HUES48 (cell line): Measurements from ENCODE around the gene TROAP.
A peak's percentile ranks its signal among the peaks of the same experiment; 100 is the strongest.

Experiments used
- H3K27ac ChIP-seq: one replicate; pipeline ENCODE4 v1.7.0; 2013; ENCODE audit warnings: low read depth, low read length, inconsistent platforms
- H3K27me3 ChIP-seq: 2 replicates; pipeline ENCODE4 v1.6.1; 2013; ENCODE audit warnings: mild to moderate bottlenecking, low read length; ENCODE audit not compliant: control insufficient read depth, insufficient read depth
- H3K36me3 ChIP-seq: 2 replicates; pipeline ENCODE4 v1.6.1; 2013; ENCODE audit warnings: low read length; ENCODE audit not compliant: control insufficient read depth, insufficient read depth
- H3K4me1 ChIP-seq: 2 replicates; pipeline ENCODE4 v1.6.1; 2013; ENCODE audit warnings: mild to moderate bottlenecking, low read length; ENCODE audit not compliant: control insufficient read depth, insufficient read depth
- H3K4me3 ChIP-seq: 2 replicates; pipeline ENCODE4 v1.5.1; 2013; ENCODE audit warnings: mild to moderate bottlenecking, low read depth, low read length
- H3K9ac ChIP-seq: 2 replicates; pipeline ENCODE4 v1.6.1; 2013; ENCODE audit warnings: mild to moderate bottlenecking, low read depth, low read length, moderate library complexity
- H3K9me3 ChIP-seq: 2 replicates; pipeline ENCODE4 v1.6.1; 2013; ENCODE audit warnings: low read length; ENCODE audit not compliant: control insufficient read depth, insufficient read depth

Gene TROAP

DNA sequence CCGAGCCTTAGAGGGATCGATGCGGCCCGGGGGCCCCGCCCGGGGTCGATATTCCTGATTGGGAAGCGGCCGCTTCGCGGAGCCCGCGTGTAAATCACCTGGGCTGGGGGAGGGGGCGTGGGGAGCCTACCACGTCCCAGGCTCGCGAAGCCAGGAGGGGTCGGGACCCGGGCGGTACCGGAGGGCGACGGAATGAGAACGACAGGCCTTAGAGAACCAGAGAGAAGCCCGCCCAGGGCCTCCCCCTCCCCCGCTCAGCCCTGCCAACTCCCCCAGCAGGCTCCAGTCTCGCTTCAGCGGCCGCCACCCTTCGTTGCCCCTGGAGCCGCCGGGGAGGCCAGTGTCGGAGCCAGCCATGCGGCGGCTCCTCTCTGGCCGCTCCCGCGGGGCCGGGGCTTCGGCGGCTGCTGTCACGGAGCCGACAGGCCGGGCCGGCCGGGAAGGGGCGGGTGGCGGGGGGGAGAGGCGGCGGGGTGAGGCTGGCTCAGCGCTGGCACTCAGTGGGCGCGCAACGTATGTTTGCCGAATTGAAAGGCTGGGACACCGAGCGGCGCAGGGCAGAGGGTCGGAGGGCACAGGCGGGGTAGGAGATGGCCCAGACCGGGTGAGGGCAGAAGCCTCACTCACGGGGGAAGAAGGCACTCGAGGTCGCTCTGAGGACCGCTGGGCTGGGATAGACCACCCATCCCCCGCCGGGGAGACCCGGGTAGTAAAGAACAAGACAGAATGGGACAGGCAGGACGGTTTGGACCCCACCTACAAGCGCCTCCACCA is 22.2 kb downstream of the TROAP start:
- peaks cover 32% of the 10 kb centered on the region for H3K4me1 ChIP-seq
- no peak overlapping the region for H3K9ac ChIP-seq
- no peak overlapping the region for H3K27ac ChIP-seq
- peak overlapping the region; percentile 50; the same call in 1 of the 2 replicates for H3K4me3 ChIP-seq
- no peaks in the 10 kb centered on the region for H3K9me3 ChIP-seq
- H3K36me3 ChIP-seq: no peaks in the 10 kb centered on the region
- peaks cover 95% of the 10 kb centered on the region for H3K27me3 ChIP-seq

DNA sequence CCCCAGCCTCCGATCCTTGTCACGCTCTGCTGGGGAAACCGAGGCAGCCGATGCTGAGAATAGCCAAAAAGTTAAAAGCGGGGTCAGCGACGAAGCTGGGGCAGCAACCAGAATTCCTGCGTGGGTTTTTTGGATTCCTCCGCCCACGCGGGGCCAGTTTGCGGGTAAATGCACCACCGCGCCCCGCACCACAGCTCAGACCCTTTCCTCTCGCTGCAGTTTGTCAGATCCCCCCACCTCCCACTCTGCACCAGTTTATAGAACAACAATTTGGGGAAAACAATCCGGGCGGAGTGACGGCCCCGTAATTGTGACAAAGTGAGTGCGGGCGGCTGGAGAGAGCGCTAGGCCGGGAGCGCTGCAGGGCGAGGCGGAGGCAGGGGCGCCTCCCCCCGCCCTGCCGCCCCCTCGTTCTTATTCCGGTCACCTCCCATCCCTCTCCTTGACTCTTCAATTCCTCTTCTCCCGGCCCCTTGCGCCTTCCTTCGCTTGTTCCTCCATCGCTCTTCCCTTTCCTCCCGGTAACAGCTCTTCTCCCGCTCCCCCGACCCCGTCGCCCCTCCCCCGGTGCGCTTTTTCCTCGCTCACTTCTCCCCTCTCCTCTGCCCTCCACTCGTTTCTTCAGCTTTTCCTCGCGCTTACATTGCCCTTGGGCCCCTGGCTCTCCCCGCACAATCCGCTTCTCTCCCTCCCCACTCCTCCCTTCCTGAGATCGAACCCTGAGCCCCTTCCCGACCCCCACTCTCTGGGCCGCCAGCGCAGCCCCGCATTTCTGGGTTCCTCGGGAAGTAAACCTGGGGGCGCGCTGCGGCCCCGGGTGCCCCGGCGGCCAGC is 23.0 kb downstream of the TROAP start:
- no peaks in the 10 kb centered on the region for H3K9me3 ChIP-seq
- H3K4me1 ChIP-seq: peaks cover 25% of the 10 kb centered on the region
- no peak overlapping the region for H3K27ac ChIP-seq
- H3K27me3 ChIP-seq: peaks cover 87% of the 10 kb centered on the region
- no peaks in the 10 kb centered on the region for H3K36me3 ChIP-seq
- peak overlapping the region; percentile 50 for H3K4me3 ChIP-seq
- H3K9ac ChIP-seq: no peak overlapping the region

DNA sequence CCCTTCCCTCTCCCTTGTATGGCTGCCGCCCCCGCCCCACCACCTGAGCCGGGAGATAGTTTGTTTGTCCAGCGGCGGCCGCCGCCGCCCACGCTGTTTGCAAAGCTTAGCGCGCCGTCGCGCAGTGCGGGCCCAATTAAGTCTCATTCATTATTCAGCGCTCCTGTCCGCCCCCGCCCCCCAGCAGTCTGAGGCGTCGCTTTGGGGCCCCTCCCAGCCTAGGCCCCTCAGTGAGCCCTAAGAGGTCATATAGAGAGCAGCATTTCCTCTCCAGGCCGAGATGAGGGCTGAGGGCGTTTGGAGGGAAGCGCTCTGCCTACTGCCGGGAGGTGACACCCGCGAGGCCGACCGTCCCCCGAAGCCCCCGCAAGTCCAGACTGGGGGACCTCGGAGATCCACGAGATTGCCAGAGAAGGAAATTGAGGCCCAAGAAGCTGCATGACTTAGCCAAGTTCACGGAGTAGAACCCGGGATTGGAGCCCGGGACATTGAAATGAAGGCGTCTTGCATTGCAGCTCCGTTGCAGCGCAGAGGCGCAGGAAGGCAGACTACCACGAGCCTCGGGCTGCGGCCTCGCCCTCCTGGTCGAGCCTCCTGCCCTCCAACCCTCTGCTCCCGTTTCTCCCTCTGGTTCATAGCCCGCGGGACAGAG is 23.7 kb downstream of the TROAP start, which contains the start of gene DNAJC22:
TSS of gene DNAJC22 (plus strand) at position 230 of the 652 bp plus-strand sequence. CDS start 1,985 bp downstream, outside the sequence.
- Histone ChIP-seq H3K27me3 (peaks cover 80% of the 10 kb centered on the region), H3K9ac (no peak within 1 kb of the TSS), H3K4me1 (peaks cover 18% of the 10 kb centered on the region)

DNA sequence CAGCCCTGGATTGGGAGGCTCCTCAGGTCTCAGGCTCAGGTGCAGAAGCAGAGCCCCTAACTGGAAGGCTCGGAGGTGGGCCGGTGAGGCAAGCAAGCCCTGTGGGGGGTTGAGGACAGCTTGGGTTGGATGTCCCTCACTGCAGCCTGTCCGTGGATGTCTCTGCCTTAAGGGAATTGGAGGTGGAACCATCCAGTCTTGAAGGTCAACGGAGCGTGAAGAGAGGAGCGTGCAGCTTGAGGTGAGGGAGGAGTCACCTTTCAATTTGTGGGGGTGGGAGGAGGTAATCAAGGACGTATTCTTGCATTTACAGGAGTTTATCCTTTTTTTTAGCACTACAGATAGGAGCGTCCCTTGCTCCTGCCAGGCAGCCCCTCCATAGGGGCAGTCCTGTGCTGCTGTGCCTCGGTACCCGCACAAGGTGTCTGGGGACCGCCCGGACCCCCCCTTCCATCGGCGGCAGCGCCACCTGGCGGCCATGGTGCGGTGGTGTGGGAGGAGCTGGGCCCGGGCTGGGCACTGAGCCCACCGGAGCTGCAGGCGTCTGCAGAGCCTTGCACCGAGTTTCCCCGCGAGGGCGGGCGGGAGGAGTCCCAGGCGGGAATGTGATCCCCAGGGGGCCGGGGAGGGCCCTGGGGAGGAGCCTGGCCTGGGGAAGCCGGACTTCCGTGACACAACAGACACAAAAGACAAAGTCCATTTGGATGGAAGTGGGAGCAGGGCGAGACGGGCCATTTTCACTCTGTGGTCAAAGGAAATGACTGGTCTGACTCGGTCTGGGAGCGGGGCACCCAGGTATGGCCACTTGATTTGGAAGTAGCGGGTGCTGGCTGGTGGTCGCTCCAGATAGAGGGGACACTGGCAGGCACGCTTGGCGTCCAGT is 24.5 kb downstream of the TROAP start:
- H3K9ac ChIP-seq: no peak overlapping the region
- H3K27me3 ChIP-seq: peaks cover 73% of the 10 kb centered on the region
- peak overlapping the region; percentile 50 for H3K4me3 ChIP-seq
- no peak overlapping the region for H3K27ac ChIP-seq
- no peaks in the 10 kb centered on the region for H3K36me3 ChIP-seq
- peaks cover 18% of the 10 kb centered on the region for H3K4me1 ChIP-seq
- no peaks in the 10 kb centered on the region for H3K9me3 ChIP-seq

More for the DNA sequence above, 23.7 kb downstream of the TROAP start, which contains the start of gene DNAJC22:
- Histone ChIP-seq H3K27ac (no peak within 1 kb of the TSS), H3K9me3 (no peaks in the 10 kb centered on the region), H3K36me3 (no peaks in the 10 kb centered on the region), H3K4me3 (peak within 1 kb of the TSS; percentile 50)

DNA sequence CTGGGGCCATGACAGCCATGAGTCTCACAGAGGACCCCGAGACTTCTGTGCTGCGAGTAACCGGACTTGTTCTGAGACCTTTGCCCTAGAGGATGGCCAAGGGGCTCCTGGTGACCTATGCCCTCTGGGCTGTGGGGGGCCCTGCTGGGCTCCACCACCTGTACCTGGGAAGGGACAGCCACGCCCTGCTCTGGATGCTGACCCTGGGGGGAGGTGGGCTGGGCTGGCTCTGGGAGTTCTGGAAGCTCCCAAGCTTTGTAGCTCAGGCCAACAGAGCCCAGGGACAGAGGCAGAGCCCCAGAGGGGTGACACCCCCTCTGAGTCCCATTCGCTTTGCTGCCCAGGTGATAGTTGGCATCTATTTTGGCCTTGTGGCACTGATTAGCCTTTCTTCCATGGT is 25.7 kb downstream of the TROAP start:
- H3K4me1 ChIP-seq: peaks cover 12% of the 10 kb centered on the region
- no peak overlapping the region for H3K27ac ChIP-seq
- peaks cover 61% of the 10 kb centered on the region for H3K27me3 ChIP-seq
- H3K9ac ChIP-seq: no peak overlapping the region
- H3K4me3 ChIP-seq: no peak overlapping the region
- no peaks in the 10 kb centered on the region for H3K36me3 ChIP-seq
- H3K9me3 ChIP-seq: no peaks in the 10 kb centered on the region

DNA sequence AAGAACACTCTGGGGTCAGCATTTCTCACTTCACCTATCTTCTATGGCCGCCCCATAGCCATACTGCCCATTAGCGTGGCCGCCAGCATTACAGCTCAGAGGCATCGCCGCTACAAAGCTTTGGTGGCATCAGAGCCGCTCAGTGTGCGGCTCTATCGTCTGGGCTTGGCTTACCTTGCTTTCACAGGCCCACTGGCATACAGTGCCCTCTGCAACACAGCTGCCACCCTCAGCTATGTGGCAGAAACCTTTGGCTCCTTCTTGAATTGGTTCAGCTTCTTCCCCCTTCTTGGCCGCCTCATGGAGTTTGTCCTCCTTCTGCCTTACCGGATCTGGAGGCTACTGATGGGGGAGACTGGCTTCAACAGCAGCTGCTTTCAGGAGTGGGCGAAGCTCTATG is 26.2 kb downstream of the TROAP start:
- Histone ChIP-seq H3K36me3 (no peaks in the 10 kb centered on the region), H3K9ac (no peak overlapping the region), H3K4me1 (peaks cover 12% of the 10 kb centered on the region), H3K27ac (no peak overlapping the region), H3K9me3 (no peaks in the 10 kb centered on the region), H3K4me3 (no peak overlapping the region), H3K27me3 (peaks cover 56% of the 10 kb centered on the region)

DNA sequence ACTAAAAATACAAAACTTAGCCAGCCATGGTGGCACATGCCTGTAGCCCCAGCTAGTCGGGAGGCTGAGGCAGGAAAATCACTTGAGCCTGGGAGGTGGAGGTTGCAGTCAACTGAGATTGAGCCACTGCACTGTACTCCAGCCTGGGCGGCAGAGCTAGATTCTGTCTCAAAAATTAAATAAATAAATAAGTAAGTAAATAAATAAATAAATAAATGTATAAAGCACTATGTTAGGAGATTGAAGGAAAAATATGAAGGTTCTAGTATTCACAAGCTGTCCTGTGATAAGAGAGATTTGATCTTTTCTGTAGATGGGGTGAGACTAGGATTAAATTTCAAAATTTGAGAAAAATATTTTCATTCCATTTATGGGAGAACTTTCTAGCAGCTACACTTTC is 29.3 kb downstream of the TROAP start:
- Histone ChIP-seq H3K4me1 (peaks cover 1% of the 10 kb centered on the region; the same call in 1 of the 2 replicates), H3K27me3 (peaks cover 25% of the 10 kb centered on the region), H3K9me3 (no peaks in the 10 kb centered on the region), H3K4me3 (no peak overlapping the region), H3K36me3 (no peaks in the 10 kb centered on the region), H3K27ac (no peak overlapping the region), H3K9ac (no peak overlapping the region)

DNA sequence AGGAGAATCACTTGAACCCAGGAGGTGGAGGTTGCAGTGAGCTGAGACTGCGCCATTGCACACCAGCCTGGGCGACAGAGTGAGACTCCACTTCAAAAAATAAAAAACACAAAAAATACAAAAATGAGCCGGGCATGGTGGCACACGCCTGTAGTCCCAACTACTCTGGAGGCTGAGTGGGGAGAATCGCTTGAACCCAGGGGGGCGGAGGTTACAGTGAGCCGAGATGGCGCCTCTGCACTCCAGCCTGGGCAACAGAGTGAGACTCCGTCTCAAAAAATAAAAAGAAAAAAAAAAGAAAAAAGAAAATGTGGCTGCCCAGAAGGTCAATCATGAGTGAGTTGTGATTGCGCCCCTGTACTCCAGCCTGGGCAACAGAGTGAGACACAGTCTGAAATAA is 32.9 kb downstream of the TROAP start:
- Histone ChIP-seq H3K9ac (no peak overlapping the region), H3K4me1 (no peaks in the 10 kb centered on the region), H3K4me3 (no peak overlapping the region), H3K27me3 (no peaks in the 10 kb centered on the region), H3K36me3 (no peaks in the 10 kb centered on the region), H3K27ac (no peak overlapping the region), H3K9me3 (no peaks in the 10 kb centered on the region)

DNA sequence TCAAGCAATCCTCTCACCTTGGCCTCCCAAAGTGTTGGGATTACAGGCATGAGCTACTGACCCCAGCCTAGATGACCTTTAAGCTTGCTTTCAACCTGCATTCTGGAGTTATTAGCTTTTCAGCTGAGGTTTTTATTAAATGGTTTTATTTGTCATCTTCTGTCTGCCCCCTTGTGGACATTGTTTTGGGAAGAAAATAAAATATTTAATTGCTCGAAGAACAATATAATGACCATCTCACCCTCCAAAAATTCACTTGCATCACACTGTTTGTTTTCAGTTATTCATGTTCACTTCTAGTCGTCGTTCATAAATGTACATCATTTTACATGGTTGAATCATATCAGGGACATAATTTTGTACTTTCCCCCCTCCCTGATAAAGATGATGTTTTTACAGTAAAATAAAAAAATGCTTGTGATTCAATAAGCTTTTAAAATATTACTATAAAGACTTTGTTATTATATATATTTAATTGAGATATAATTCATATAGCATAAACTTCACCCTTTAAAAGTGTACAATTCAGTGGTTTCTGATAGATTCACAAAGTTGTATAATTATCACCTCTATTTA is 34.1 kb downstream of the TROAP start:
- no peak overlapping the region for H3K4me3 ChIP-seq
- no peaks in the 10 kb centered on the region for H3K4me1 ChIP-seq
- H3K27me3 ChIP-seq: no peaks in the 10 kb centered on the region
- H3K9ac ChIP-seq: no peak overlapping the region
- no peak overlapping the region for H3K27ac ChIP-seq
- no peaks in the 10 kb centered on the region for H3K9me3 ChIP-seq
- no peaks in the 10 kb centered on the region for H3K36me3 ChIP-seq
